Mammary epithelial cell (primary cell): Measurements from ENCODE around the gene ABCA6.

Experiments used
- EZH2 ChIP-seq: IDR thresholded peaks from 2 replicates; pipeline ENCODE4 v1.6.1; 2012; ENCODE audit warnings: low read length, inconsistent platforms, borderline replicate concordance
- TF ChIP-seq, protein P1 (sequence below), 2 donors: IDR thresholded peaks in 1 of 2; conservative IDR thresholded peaks in 1 of 2; 2 replicates each; pipeline ENCODE4 v1.5.1; 2011 to 2012; ENCODE audit warnings: inconsistent platforms in 2 of 2, low read length in 2 of 2, mild to moderate bottlenecking in 2 of 2, control low read depth in 1 of 2, low read depth in 1 of 2; ENCODE audit not compliant: insufficient read depth in 1 of 2; ENCODE audit errors: extremely low read depth in 1 of 2

DNA sequence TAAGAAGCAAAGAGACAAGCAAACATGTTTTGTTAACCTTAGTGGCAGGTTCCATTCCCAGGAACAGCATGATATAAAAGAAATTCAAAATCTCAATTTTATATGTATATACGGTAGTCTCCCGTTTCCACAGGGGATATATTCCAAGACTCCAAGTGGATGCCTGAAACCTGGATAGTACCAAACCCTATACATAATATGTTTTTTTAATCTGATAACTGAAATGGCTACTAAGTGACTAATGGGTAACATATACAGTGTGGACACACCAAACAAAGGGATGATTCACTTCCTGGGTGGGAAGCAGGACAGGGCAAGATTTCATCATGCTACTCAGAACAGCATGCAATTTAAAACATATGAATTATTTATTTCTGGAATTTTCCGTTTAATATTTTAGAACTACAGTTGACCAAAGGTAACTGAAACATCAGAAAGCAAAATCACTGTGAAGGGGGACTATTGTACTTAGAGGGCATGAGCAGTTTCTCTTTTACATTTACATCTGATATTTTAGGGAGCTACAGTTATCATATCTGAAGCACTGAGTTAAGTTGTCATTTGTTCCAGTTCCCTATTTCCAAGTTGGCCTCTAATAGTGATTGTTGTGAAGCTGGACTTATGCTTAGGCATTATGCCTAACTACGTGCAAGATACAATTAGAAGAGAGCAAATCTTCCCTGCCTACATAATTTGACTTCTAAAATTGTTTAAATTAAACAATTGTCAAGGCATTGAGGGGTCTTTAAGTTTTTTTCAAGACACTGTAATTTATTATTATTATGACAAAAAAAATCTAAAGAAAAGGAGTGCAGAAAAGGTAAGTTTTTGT is 34.1 kb upstream of the ABCA6 start:
- TF ChIP-seq, protein P1, sequence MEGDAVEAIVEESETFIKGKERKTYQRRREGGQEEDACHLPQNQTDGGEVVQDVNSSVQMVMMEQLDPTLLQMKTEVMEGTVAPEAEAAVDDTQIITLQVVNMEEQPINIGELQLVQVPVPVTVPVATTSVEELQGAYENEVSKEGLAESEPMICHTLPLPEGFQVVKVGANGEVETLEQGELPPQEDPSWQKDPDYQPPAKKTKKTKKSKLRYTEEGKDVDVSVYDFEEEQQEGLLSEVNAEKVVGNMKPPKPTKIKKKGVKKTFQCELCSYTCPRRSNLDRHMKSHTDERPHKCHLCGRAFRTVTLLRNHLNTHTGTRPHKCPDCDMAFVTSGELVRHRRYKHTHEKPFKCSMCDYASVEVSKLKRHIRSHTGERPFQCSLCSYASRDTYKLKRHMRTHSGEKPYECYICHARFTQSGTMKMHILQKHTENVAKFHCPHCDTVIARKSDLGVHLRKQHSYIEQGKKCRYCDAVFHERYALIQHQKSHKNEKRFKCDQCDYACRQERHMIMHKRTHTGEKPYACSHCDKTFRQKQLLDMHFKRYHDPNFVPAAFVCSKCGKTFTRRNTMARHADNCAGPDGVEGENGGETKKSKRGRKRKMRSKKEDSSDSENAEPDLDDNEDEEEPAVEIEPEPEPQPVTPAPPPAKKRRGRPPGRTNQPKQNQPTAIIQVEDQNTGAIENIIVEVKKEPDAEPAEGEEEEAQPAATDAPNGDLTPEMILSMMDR (conservative IDR thresholded peaks at IDR 0.05 in 1 of 2, IDR thresholded peaks at IDR 0.05 in 1 of 2; ENCODE audit: extremely low read depth in 1 of 2, insufficient read depth in 1 of 2, low read depth in 1 of 2, low read length in 2 of 2): no peak
- TF ChIP-seq EZH2: no peak
